PFSK-1 (cell line): ENCODE measurements around the gene STAT4.

ENCODE experiments used
- POLR2AphosphoS5 ChIP-seq: IDR thresholded peaks from 2 replicates; pipeline ENCODE4 v1.6.1; 2012; ENCODE audit warnings: low read depth, mild to moderate bottlenecking, control low read depth, low read length, moderate library complexity
- REST ChIP-seq, 2 experiments: IDR thresholded peaks; 2 replicates each; pipeline versions ENCODE4 v1.6.1 to v1.8.0; 2011 to 2012; ENCODE audit warnings: low read depth in 2 of 2, low read length in 2 of 2, control low read depth in 1 of 2, inconsistent platforms in 1 of 2, mild to moderate bottlenecking in 1 of 2, moderate library complexity in 1 of 2; ENCODE audit not compliant: insufficient read depth in 1 of 2

GRCh38 chr2:191051825-191052778 is 98.7 kb downstream of the STAT4 start:
- TF ChIP-seq REST (IDR thresholded peaks at IDR 0.05; ENCODE audit: insufficient read depth in 1 of 2, low read depth in 2 of 2, low read length in 2 of 2), result no peak
- no peak for TF ChIP-seq POLR2AphosphoS5
